ENCODE data around the gene PTGDS.

The PTGDS gene

GRCh38 chr9:136962701-136963248, 14.5 kb upstream of the PTGDS start:
- TF ChIP-seq SP1 (IDR thresholded peaks at IDR 0.05) (no peak), FOXM1 (IDR thresholded peaks at IDR 0.05; ENCODE audit: borderline replicate concordance) (no peak), CTBP1 (IDR thresholded peaks at IDR 0.05; ENCODE audit: borderline replicate concordance) (no peak), BHLHE40 (IDR thresholded peaks at IDR 0.05; ENCODE audit: borderline replicate concordance) (no peak), FOXA1 (IDR thresholded peaks at IDR 0.05) (no peak), LEF1 (IDR thresholded peaks at IDR 0.05; ENCODE audit: borderline replicate concordance) (no peak), ZNF384 (IDR thresholded peaks at IDR 0.05) (no peak), FOXK2 (IDR thresholded peaks at IDR 0.05) (no peak), ARNT (IDR thresholded peaks at IDR 0.05) (no peak), ELF4 (IDR thresholded peaks at IDR 0.05) (no peak), NFRKB (IDR thresholded peaks at IDR 0.05) (no peak), SUZ12 (IDR thresholded peaks at IDR 0.05) (no peak), TARDBP (IDR thresholded peaks at IDR 0.05) (no peak), L3MBTL2 (conservative IDR thresholded peaks at IDR 0.05) (no peak), HDGF (IDR thresholded peaks at IDR 0.05; ENCODE audit: borderline replicate concordance) (no peak), PKNOX1 (IDR thresholded peaks at IDR 0.05) (no peak)
- POLR2A ChIA-PET = no interaction called here
- DNase-seq (ENCODE audit: extremely low spot score) = no peak
- CTCF ChIA-PET = no interaction called here

DNA sequence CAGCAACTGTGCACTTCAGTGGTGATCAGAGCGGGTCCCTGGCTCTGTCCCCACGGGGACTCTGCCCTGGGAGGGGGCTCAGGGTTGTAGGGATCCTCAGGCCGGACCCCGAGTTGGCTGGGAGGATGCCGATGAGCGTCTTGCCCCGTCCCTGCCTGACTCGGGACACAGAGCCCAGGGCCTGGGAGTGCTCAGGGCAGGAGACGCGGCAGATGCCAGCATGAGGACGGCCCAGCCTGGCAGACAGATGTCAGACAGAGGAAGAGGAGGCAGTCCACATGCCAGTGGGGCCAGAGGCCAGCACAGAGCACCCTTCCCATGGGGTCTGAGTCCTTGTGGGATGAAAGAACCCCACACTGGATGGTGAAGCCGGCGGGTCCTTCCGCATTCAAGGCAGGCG, 14.0 kb upstream of the PTGDS start:
- TF ChIP-seq PKNOX1 (IDR thresholded peaks at IDR 0.05) = no peak
- TF ChIP-seq ARNT (IDR thresholded peaks at IDR 0.05) = no peak
- no peak for TF ChIP-seq CTBP1 (IDR thresholded peaks at IDR 0.05; ENCODE audit: borderline replicate concordance)
- no peak for TF ChIP-seq L3MBTL2 (conservative IDR thresholded peaks at IDR 0.05)
- no peak for TF ChIP-seq BHLHE40 (IDR thresholded peaks at IDR 0.05; ENCODE audit: borderline replicate concordance)
- no peak for TF ChIP-seq ELF4 (IDR thresholded peaks at IDR 0.05)
- ChIA-PET POLR2A (no interaction called here), CTCF (no interaction called here)
- DNase-seq (ENCODE audit: extremely low spot score) = no peak

GRCh38 chr9:136963751-136964150, 13.6 kb upstream of the PTGDS start:
- no peak for TF ChIP-seq ZNF384 (IDR thresholded peaks at IDR 0.05)
- no peak for TF ChIP-seq FOXM1 (IDR thresholded peaks at IDR 0.05; ENCODE audit: borderline replicate concordance)
- no peak for TF ChIP-seq PKNOX1 (IDR thresholded peaks at IDR 0.05)
- TF ChIP-seq NFRKB (IDR thresholded peaks at IDR 0.05) = no peak
- no peak for TF ChIP-seq SP1 (IDR thresholded peaks at IDR 0.05)
- TF ChIP-seq LEF1 (IDR thresholded peaks at IDR 0.05; ENCODE audit: borderline replicate concordance) = no peak
- no peak for TF ChIP-seq FOXA1 (IDR thresholded peaks at IDR 0.05)
- no peak for TF ChIP-seq ARNT (IDR thresholded peaks at IDR 0.05)
- TF ChIP-seq TARDBP (IDR thresholded peaks at IDR 0.05) = no peak
- no peak for TF ChIP-seq SUZ12 (IDR thresholded peaks at IDR 0.05)
- no peak for TF ChIP-seq FOXK2 (IDR thresholded peaks at IDR 0.05)
- no peak for TF ChIP-seq L3MBTL2 (conservative IDR thresholded peaks at IDR 0.05)
- no peak for TF ChIP-seq HDGF (IDR thresholded peaks at IDR 0.05; ENCODE audit: borderline replicate concordance)
- TF ChIP-seq CTBP1 (IDR thresholded peaks at IDR 0.05; ENCODE audit: borderline replicate concordance) = no peak
- CTCF ChIA-PET = no interaction called here
- no peak for DNase-seq (ENCODE audit: extremely low spot score)
- POLR2A ChIA-PET = no interaction called here

GRCh38 chr9:136964171-136964689, 13.1 kb upstream of the PTGDS start:
- no peak for DNase-seq (ENCODE audit: extremely low spot score)
- TF ChIP-seq FOXA1 (IDR thresholded peaks at IDR 0.05) (no peak), PKNOX1 (IDR thresholded peaks at IDR 0.05) (no peak), ARNT (IDR thresholded peaks at IDR 0.05) (no peak), SP1 (IDR thresholded peaks at IDR 0.05) (no peak)
- CTCF ChIA-PET = no interaction called here
- POLR2A ChIA-PET = interaction anchor here (1.0 kb wide), 1 partner anchor 16 kb away, joined by 4 read pairs; no protein-coding TSS in a partner anchor

GRCh38 chr9:136964833-136965422, 12.4 kb upstream of the PTGDS start:
- TF ChIP-seq PKNOX1 (IDR thresholded peaks at IDR 0.05) = no peak
- no peak for TF ChIP-seq SP1 (IDR thresholded peaks at IDR 0.05)
- no peak for TF ChIP-seq HDGF (IDR thresholded peaks at IDR 0.05; ENCODE audit: borderline replicate concordance)
- no peak for TF ChIP-seq BHLHE40 (IDR thresholded peaks at IDR 0.05; ENCODE audit: borderline replicate concordance)
- TF ChIP-seq LEF1 (IDR thresholded peaks at IDR 0.05; ENCODE audit: borderline replicate concordance) = no peak
- no peak for TF ChIP-seq ARNT (IDR thresholded peaks at IDR 0.05)
- no peak for TF ChIP-seq FOXK2 (IDR thresholded peaks at IDR 0.05)
- no peak for TF ChIP-seq SUZ12 (IDR thresholded peaks at IDR 0.05)
- no peak for TF ChIP-seq TARDBP (IDR thresholded peaks at IDR 0.05)
- TF ChIP-seq FOXA1 (IDR thresholded peaks at IDR 0.05) = no peak
- TF ChIP-seq ELF4 (IDR thresholded peaks at IDR 0.05) = no peak
- ChIA-PET POLR2A (interaction anchor here (1.0 kb wide), 1 partner anchor 17 kb away, joined by 4 read pairs; no protein-coding TSS in a partner anchor), CTCF (interaction anchor here (1.1 kb wide), 1 partner anchor 64 kb away, joined by 4 read pairs; no protein-coding TSS in a partner anchor)
- no peak for DNase-seq (ENCODE audit: extremely low spot score)
